MV-4-11 (cell line): ENCODE measurements around the gene GLIS1.
"Not testable (repeated sequence)": the region's sequence is repeated elsewhere in the genome, so short reads cannot be mapped to it uniquely, and the experiment has no call there.

Experiments
- DNase-seq: peaks from one replicate; lab custom pipeline; 2025; lab: John Stamatoyannopoulos, UW

Gene GLIS1

GRCh38 chr1:53653631-53654030 lies 85.3 kb downstream of the GLIS1 start:
- DNase-seq, result no peak

GRCh38 chr1:53653200-53653575 lies 85.8 kb downstream of the GLIS1 start:
- no peak for DNase-seq

- DNase-seq, result no peak
These were observed 86.3 kb downstream of the GLIS1 start for GRCh38 chr1:53652441-53653199.

GRCh38 chr1:53651356-53651755 lies 87.6 kb downstream of the GLIS1 start:
- no peak for DNase-seq

GRCh38 chr1:53648516-53648915 lies 90.4 kb downstream of the GLIS1 start:
- DNase-seq, result no peak

GRCh38 chr1:53647915-53648314 lies 91.0 kb downstream of the GLIS1 start:
- DNase-seq, result not testable (repeated sequence)

GRCh38 chr1:53646732-53647131 lies 92.2 kb downstream of the GLIS1 start:
- DNase-seq, result no peak

GRCh38 chr1:53645690-53646078 lies 93.3 kb downstream of the GLIS1 start:
- DNase-seq, result no peak

- DNase-seq, result no peak
These were observed 93.9 kb downstream of the GLIS1 start for GRCh38 chr1:53644909-53645689.

GRCh38 chr1:53644496-53644895 lies 94.5 kb downstream of the GLIS1 start:
- no peak for DNase-seq

- no peak for DNase-seq
These were observed 95.0 kb downstream of the GLIS1 start for GRCh38 chr1:53643881-53644390.

GRCh38 chr1:53643041-53643880 lies 95.7 kb downstream of the GLIS1 start:
- DNase-seq, result no peak

- no peak for DNase-seq
These were observed 96.4 kb downstream of the GLIS1 start for GRCh38 chr1:53642607-53643006.

GRCh38 chr1:53642215-53642555 lies 96.8 kb downstream of the GLIS1 start:
- no peak for DNase-seq

- DNase-seq, result no peak
These were observed 97.3 kb downstream of the GLIS1 start for GRCh38 chr1:53641481-53642214.

- no peak for DNase-seq
These were observed 98.3 kb downstream of the GLIS1 start for GRCh38 chr1:53640701-53641075.

- no peak for DNase-seq
These were observed 98.8 kb downstream of the GLIS1 start for GRCh38 chr1:53639996-53640700.

- DNase-seq, result no peak
These were observed 99.7 kb downstream of the GLIS1 start for GRCh38 chr1:53639251-53639763.

- peak; percentile 13 for DNase-seq
These were observed 100.5 kb downstream of the GLIS1 start for GRCh38 chr1:53638360-53639035.
